ENCODE data around the gene CCNA2.

GRCh38 chr4:121838136-121838535 lies 14.5 kb upstream of the CCNA2 start:
- TF ChIP-seq, protein P1, sequence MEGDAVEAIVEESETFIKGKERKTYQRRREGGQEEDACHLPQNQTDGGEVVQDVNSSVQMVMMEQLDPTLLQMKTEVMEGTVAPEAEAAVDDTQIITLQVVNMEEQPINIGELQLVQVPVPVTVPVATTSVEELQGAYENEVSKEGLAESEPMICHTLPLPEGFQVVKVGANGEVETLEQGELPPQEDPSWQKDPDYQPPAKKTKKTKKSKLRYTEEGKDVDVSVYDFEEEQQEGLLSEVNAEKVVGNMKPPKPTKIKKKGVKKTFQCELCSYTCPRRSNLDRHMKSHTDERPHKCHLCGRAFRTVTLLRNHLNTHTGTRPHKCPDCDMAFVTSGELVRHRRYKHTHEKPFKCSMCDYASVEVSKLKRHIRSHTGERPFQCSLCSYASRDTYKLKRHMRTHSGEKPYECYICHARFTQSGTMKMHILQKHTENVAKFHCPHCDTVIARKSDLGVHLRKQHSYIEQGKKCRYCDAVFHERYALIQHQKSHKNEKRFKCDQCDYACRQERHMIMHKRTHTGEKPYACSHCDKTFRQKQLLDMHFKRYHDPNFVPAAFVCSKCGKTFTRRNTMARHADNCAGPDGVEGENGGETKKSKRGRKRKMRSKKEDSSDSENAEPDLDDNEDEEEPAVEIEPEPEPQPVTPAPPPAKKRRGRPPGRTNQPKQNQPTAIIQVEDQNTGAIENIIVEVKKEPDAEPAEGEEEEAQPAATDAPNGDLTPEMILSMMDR (IDR thresholded peaks at IDR 0.05; ENCODE audit: poor library complexity), result no peak
- TF ChIP-seq EZH2 (IDR thresholded peaks at IDR 0.05; ENCODE audit: borderline replicate concordance) (no peak), EZH2phosphoT487 (IDR thresholded peaks at IDR 0.05; ENCODE audit: low read depth, severe bottlenecking, unreplicated experiment) (no peak)

Data from hepatocyte (in vitro differentiated cells).